GM18951 (cell line): Measurements from ENCODE around the gene C5orf46.

Experiments
- POLR2A ChIP-seq: IDR thresholded peaks from 4 replicates; pipeline ENCODE4 v1.6.1; 2011; ENCODE audit warnings: mild to moderate bottlenecking; ENCODE audit not compliant: insufficient read length, insufficient read depth; ENCODE audit errors: extremely low read depth
- in situ Hi-C: fragments of 300-500 bp; cut with MboI; formaldehyde crosslinking; loops from one replicate; pipeline ENCODE4 v1.12.0; 2022; ENCODE audit warnings: low sequenced_read_pairs, mixed read lengths, inconsistent platforms; ENCODE audit not compliant: unreplicated experiment

Gene C5orf46

GRCh38 chr5:147860641-147861025 is 45.7 kb downstream of the C5orf46 start:
- TF ChIP-seq POLR2A: no peak
- in situ Hi-C loops: no loop called here

- in situ Hi-C loops: no loop called here
- TF ChIP-seq POLR2A: no peak
Observed at GRCh38 chr5:147859962-147860640, 46.2 kb downstream of the C5orf46 start.

GRCh38 chr5:147858565-147858964 is 47.8 kb downstream of the C5orf46 start:
- no peak for TF ChIP-seq POLR2A
- in situ Hi-C loops: no loop called here

GRCh38 chr5:147857302-147858129 is 48.8 kb downstream of the C5orf46 start:
- no peak for TF ChIP-seq POLR2A
- in situ Hi-C loops: no loop called here

GRCh38 chr5:147856801-147857200 is 49.5 kb downstream of the C5orf46 start:
- TF ChIP-seq POLR2A: no peak
- in situ Hi-C loops: no loop called here

- in situ Hi-C loops: no loop called here
- TF ChIP-seq POLR2A: no peak
Observed at GRCh38 chr5:147855774-147856069, 50.6 kb downstream of the C5orf46 start.

GRCh38 chr5:147854894-147855773 is 51.2 kb downstream of the C5orf46 start:
- in situ Hi-C loops: no loop called here
- no peak for TF ChIP-seq POLR2A

- in situ Hi-C loops: no loop called here
- TF ChIP-seq POLR2A: no peak
Observed at GRCh38 chr5:147854331-147854730, 52.0 kb downstream of the C5orf46 start.

GRCh38 chr5:147853372-147853987 is 52.9 kb downstream of the C5orf46 start:
- TF ChIP-seq POLR2A: no peak
- in situ Hi-C loops: no loop called here

- in situ Hi-C loops: no loop called here
Observed at GRCh38 chr5:147852365-147852764, 54.0 kb downstream of the C5orf46 start.

GRCh38 chr5:147851578-147851977 is 54.8 kb downstream of the C5orf46 start:
- in situ Hi-C loops: no loop called here

More at GRCh38 chr5:147852365-147852764, 54.0 kb downstream of the C5orf46 start:
- TF ChIP-seq POLR2A: no peak

GRCh38 chr5:147849226-147849625 is 57.1 kb downstream of the C5orf46 start:
- no peak for TF ChIP-seq POLR2A
- in situ Hi-C loops: no loop called here

More at GRCh38 chr5:147851578-147851977, 54.8 kb downstream of the C5orf46 start:
- TF ChIP-seq POLR2A: no peak

GRCh38 chr5:147845618-147846017 is 60.7 kb downstream of the C5orf46 start:
- in situ Hi-C loops: no loop called here
- no peak for TF ChIP-seq POLR2A

GRCh38 chr5:147844846-147845245 is 61.5 kb downstream of the C5orf46 start:
- in situ Hi-C loops: no loop called here
- TF ChIP-seq POLR2A: no peak
